Sciatic nerve (tissue), 2 donors: ENCODE data around the gene DNASE1L2. TPM values are rescaled to one million over a fixed set of nuclear protein-coding genes. Genes with fewer than 3 reads are reported as not detected.
"Not testable (repeated sequence)": the region's sequence is repeated elsewhere in the genome, so short reads cannot be mapped to it uniquely, and the experiment has no call there.

ENCODE experiments used
- ATAC-seq: fragments of 200-7000 bp; cut with Tn5 transposase; one replicate; pipeline ENCODE4 v1.9.1; 2020; ENCODE audit warnings: mild to moderate bottlenecking, moderate library complexity
- DNase-seq: peaks from one replicate; pipeline ENCODE4 v3.0.0-alpha.2; 2020; ENCODE audit warnings: low spot score
- intact Hi-C: fragments of 100-400 bp; cut with DNase I; formaldehyde crosslinking; loops from one replicate; pipeline ENCODE4 v1.14.2; 2022
- total RNA-seq: library from RNA; stranded (reverse); fragmentation: NEBNext Ultra II Directional; extraction: Animal tissue kit (Norgen Biotek cat#: 25700); gene quantifications from one replicate; pipeline ENCODE4 v1.2.1, GENCODE V29; 2021
- donor health status: DM: no; HTN: no; CAD: no.
- donor health status: DM: no; HTN: no; CAD: no.

The DNASE1L2 gene
- total RNA-seq, 1 donor from 2014 or later, result 1.6 TPM

DNA sequence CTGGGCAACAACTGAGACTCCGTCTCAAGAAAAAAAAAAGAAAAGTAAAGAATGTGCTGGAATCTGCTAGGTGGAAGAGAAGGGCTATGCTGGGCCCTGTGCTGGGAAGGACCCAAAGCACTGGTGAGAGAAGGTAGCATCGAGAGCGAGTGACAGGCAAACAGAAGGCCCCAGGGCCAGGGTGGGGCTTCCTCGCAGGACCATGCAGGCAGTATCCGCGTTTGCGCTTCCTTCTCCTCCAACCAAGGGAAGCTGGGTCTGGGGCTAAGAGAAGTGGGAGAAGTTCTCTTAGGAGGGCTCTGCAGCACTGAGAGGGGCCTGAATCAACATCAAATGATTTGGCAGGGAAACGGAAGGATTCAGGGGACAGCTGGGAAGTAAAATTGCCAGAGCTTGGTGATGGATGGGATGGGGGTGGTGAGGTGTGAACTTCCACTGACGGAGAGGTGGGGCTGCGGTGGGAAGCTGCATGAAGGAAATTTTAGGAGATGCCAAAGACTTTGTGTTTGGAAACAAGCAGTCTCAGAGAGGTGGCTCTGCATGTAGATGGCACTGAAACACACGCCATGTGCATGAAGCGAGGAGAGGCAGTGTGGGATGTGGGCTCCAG is 20.4 kb downstream of the DNASE1L2 start:
- DNase-seq (no peak), ATAC-seq (no peak)
- intact Hi-C loops, result loop anchor here (5.0 kb wide), 1 partner anchor 249 kb away; the partner anchor contains the start of gene ZNF598

DNA sequence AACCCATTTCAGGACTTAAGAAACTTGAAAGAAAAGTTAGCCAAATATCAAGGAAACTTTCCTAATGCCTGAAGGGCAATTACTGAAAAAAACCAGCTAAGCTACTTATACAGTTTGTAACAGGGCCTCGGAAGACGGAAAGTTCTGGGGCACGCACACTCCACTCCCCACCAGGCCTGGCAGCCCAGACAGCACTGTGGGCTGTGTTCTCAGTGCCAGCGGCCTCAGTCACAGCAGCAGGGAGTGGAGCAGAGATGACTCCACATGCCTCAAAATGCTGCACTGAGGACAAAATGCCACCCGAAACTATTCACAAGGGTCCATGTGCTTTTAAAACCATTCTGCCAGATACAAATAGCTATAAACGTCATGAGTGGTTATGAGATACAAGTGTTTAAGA is 21.5 kb downstream of the DNASE1L2 start:
- ATAC-seq, result no peak
- DNase-seq, result no peak
- intact Hi-C loops, result loop anchor here (5.0 kb wide), 1 partner anchor 250 kb away; the partner anchor contains the start of gene ZNF598

DNA sequence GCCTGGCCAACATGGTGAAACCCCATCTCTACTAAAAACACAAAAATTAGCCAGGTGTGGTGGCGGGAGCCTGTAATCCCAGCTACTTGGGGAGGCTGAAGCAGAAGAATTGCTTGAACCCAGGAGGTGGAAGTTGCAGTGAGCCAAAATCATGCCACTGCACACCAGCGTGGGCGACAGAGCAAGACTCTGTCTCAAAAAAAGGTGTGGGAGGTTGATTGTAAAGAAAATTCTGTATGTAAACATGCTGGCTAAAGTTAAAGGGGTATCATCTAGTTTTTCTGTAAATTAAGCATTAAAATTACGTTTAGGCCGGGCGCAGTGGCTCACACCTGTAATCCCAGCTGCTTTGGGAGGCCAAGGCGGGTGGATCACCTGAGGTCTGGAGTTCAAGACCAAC is 22.3 kb downstream of the DNASE1L2 start:
- DNase-seq, ATAC-seq: not testable (repeated sequence)
- intact Hi-C loops, result loop anchor here (5.0 kb wide), 1 partner anchor 251 kb away; the partner anchor contains the start of gene ZNF598

DNA sequence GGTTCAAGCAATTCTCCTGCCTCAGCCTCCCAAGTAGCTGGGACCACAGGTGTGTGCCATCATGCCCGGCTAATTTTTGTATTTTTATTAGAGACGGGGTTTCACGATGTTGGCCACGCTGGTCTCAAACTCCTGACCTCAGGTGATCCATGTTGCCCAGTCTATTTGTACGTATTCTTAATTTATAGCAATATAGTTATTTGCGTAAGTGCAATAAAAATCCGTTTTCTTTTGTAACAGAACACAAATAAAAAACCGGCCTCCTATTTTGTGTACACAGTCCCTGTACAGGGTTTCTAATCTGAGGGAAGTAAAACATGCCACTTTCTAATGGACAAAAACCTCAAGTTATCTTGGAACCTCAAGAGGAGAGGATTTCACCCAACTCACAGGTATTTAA is 24.0 kb downstream of the DNASE1L2 start:
- intact Hi-C loops, result no loop called here
- ATAC-seq (no peak), DNase-seq (no peak)

DNA sequence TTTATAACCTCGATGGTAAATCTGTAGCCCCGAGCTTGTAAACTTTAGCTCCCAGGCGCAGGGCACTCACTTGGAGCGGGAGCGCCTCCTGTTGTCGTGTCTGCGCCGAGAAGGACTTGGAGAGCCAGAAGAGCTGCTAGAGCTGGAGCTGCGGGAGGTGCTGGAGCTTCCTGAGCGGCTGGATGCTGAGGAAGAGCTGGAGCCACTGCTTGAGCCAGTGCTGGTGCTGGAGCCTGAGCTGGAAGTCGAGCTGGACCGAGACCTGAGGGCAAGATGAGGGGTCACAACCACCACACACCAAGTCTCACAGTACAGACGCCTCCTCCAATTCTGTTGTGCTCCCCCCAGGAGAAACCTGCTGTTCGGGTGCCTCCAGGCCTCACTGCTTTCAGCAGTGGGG is 26.8 kb downstream of the DNASE1L2 start:
- ATAC-seq, DNase-seq, intact Hi-C loops: not testable (repeated sequence)

DNA sequence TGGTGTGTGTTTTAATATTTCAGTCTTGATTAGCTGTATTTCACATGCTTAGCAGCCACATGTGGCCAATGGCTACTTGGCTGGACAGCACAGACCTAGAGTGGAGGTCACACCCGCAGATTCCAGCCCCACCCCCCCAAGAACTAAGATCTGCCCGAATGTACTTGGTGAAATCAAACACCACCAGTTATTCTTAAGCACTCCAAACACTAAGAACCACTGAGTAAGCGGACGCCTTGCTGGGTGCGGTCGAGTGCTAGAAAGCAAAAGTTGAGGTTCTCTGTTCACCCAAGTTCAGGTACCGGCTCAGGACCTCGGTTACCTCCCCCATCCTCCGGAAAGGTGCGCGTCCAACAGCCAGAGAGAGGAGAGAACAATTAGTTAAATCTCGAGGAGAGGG is 30.6 kb downstream of the DNASE1L2 start:
- intact Hi-C loops, ATAC-seq, DNase-seq: not testable (repeated sequence)

DNA sequence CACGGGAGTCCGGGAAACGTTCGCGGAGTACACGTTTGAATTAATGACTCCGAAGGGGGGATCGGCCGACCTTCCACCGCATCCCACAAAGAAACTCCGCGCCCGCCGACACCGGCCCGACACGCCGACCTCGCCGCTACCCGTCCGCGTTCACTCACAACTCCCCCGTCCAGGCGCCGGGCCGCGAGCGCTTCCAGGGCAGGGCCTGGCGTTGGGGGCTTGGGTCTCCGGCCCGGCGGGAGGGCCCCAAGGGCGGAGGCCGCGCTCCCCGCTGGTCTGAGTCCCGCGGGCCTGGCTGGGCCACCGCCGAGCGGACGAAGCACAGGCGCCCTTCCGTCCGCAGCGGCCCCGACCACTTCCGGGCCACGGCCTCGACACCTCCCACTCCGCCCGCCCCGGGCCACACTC is 31.3 kb downstream of the DNASE1L2 start:
- DNase-seq, intact Hi-C loops: not testable (repeated sequence)
- ATAC-seq, result peak; percentile 82

DNA sequence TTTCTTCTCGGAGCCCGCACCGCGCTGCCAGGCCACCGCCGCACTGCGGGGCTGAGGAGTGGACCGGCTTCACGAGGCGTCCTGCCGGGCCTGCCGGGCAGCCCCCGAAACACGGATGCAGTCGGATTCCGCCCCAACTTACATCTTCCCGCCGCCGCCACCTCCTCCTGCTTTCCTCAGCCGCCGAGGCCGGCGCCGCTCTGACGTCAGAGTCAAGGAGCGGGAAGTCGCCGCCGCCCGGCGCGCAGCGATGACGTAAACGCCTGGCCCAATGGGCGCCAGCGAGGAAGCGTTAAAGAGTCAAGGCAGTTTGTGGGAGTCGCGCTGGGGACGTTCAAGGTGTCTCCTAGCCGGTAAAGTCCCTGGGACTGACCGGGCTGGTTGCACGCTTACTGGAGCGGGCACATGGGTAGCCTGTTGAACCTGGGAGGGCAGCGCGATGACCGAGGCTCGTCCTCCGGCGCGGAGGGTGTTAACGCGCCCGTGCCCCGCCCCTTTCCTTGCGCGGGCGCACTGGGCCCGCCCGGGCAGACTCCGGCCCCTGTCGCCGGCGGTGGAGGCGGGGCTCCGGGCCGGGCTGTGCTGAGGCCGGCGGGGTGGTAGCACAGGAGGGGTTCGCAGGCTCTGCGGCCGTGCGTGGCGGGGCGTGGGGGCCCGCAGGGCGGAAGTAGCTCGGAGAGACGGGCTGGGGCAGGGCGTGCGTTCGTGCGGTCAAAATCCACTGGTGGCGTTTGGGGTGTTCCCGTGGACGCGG is 31.8 kb downstream of the DNASE1L2 start, which contains the start of gene RNPS1:
RNPS1 (minus strand) TSS at position 214 of the 754 bp plus-strand sequence. CDS start 3,483 bp downstream, outside the sequence.
- ATAC-seq, result peak; percentile 97
- intact Hi-C loops, result no loop called here
- peak; percentile 98 for DNase-seq

DNA sequence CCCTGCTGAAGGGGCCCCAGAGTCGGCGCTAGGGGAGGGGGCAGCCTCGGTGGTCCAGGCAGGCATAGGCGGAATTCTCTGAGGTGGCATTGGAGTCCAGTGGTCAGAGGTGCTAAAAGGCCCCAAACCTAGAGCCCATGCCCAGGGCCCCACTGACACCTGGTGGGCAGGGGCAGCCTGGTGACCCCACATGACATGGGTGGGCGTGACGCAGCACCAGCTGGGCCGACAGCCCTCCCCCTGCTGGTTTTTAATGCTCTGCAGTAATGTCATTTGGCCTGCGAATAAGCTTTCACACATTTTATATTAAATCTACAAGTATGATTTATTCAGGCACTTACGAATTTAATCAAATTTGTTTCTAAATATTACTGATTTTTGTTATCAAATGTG is 33.8 kb downstream of the DNASE1L2 start:
- DNase-seq (no peak), ATAC-seq (no peak)
- intact Hi-C loops, result no loop called here

DNA sequence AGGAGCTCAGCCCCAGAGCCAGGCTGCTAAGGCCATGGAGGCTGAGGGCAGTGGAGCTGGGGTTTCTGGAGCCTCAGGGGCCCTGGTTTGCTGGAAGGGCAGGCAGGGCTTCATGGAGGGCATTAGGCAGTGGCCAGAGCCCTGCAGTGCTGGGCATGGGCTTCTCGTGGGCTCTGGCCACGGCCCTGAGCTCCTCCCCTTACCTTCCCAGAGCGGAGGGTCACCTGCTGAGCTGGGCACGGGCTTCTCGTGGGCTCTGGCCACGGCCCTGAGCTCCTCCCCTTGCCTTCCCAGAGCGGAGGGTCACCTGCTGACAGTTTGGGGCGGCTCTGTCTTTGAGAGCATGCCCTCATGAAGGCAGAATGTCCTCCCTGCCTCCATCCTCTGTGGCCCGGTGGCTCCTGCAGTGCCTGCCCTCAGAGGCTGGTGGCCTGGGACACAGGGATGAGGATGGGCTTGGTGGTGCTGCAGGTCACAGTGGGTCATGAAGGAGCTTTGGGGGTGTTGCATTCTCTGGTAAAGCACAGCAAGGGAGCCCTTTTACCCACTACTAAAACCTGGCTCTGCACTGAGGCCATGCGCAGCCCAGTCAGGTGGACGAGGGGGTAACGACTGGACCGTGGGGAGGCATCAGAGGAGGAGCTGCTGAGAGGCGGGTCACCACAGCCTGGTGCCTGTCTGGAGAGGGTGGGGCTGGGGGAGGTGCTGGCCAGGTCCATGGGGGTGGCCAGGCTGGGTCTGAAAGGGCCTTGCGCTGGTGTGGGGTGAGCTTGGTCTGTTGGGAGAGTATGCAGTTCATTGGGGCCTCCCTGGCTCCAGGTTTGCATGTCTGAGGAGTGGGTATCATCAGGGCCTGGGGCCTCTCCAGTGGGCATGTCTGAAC is 34.6 kb downstream of the DNASE1L2 start:
- DNase-seq, result no peak
- intact Hi-C loops, result no loop called here
- ATAC-seq, result no peak

DNA sequence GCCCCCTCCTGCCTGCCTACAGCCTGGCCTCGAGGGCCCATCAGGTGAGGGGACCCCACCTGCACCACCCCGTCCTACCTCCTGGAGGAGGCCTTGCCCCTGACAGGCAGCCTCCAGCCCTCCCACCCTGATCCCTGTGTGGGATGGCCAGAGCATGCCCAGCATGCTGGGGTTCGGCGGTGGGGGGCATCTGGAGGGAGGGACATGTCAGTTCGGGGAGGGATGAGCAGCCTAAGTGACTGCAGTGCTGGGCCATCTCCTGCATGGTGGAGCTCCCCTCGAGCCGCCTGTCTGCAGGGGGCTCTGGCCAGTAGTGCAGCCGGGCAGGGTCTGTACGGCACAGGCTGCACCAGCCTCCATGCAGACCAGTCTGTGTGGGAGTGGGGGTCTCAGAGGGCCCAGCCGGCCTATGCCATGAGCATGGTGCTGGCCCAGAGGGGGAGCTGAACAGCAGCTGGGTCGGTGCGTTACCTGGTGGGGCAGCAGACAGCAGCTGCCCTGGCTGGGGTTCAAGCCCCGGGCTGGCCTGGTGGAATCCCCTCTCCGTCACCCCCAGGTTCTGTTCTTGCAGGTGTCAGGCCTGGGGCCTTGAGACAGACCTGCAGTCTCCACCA is 35.7 kb downstream of the DNASE1L2 start:
- DNase-seq (no peak), ATAC-seq (no peak)
- intact Hi-C loops, result no loop called here

DNA sequence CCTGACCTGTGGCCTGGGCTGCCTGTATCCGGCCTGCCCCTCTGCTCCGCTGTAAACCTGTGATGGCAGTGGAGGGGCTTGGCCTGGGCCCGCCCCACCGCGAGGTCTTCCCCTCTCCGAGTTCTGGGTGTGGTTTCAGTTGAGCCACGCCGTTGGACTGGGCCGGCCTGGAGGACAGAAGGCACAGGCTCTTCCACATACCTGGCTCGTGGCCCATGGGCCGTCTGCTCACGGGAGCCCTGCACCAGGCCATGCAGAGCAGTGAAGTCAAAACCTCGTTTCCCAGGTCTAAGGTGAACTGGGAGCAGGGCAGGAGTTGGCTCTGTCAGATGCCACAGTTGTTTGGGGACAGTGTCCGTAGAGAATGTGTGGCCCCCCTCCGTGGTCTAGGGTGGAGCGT is 37.2 kb downstream of the DNASE1L2 start:
- DNase-seq (no peak), ATAC-seq (peak; percentile 5)
- intact Hi-C loops, result no loop called here

DNA sequence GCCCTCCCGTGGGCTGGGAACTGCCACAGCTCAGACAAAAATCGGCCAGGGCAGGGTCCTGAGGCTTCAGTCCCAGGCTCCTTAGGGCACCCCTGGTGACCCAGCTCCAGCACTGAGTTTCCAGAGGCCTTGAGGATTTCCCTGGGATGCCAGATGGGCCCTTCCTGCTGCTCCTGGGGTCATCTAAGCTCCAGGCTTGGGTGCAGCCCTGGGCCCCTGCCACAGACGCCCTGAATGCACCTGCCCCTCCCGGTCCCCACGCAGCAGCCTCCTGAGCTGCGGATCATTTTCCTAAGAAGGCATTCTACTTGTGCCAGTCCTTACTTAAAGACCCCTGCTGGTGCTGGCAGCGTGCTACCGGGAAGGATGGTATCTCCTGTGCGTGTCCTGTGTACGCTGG is 37.7 kb downstream of the DNASE1L2 start:
- DNase-seq (no peak), ATAC-seq (no peak)
- intact Hi-C loops, result no loop called here

DNA sequence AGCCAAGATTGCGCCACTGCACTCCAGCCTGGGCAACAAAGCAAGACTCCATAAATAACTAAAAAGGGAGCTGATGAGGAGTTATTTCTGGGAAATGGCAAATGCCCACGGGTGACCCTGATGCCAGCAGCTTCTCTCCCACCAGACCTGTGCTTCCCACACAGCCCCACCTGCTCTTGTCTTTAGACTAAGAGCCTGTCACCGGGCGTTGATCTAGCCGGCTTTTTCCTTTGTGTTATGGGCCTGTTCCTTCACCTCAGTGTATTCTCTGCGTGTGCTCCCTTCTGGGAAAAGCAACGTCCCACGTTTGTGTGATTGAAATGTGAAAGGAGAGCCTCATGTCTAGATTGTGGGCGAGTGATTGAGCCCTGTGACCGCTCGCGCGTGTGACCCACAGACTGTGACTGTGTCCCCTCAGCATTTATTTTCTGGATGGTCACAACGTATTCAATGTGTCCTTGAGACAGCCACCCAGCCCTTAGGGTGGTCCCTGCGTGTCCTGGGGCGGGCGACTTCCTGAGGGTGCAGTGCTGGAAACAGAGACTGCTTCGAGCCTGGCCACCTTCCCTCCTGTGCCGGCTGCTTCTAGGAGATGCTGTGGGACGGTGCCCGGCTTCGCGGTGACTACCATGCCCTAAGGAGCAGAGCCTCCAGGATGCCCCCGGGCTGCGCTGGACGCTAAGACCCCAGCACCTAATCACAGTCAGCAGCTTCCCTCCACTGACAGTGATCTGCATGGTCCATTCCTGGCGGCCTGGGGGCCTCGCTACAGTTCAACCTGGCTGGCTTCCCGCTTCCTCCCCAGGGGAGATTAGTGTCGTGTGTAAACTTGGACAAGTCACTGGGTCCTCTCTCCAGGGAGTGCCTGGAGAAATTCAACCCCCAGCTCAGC is 39.5 kb downstream of the DNASE1L2 start:
- no peak for DNase-seq
- intact Hi-C loops, result no loop called here
- ATAC-seq, result no peak

DNA sequence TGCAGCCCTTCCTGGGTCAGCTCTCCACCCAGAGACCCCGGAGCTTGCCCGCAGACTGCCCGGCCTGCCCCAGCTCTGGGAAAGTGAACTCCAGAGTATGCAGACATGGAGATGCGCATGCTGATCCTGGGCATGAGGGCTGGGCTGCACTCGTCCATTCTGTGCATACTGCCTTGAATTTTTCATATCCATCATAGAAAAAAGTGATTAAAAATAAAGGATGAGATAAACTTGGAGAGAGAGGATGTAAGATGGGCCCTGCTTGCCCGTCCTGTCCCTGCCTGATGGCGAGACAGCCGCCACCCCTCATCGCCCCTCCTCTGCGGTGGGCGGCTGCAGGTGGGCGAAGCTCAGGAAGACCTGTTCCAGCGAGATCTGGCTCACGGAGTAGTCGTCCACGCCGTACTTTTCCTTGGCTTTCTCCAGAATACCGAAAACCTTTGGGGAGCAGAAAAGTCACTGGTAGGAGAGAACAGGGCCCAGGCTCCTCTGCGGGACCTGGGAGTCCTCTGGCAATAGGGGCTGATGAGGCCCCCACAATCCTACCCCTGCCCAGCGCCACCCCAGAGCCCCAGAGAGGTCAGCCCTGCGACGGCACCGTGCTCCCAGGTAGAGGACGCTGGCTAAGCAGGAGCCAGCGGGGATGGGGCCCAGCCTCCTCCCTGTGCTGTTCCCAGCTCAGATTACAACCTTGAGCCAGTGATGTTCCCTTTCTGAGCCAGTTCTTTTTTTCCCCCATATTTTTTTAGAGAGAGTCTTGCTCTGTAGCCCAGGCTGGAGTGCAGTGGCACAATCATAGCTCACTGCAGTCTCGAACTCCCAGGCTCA is 40.3 kb downstream of the DNASE1L2 start:
- ATAC-seq (no peak), DNase-seq (no peak)
- intact Hi-C loops, result no loop called here

DNA sequence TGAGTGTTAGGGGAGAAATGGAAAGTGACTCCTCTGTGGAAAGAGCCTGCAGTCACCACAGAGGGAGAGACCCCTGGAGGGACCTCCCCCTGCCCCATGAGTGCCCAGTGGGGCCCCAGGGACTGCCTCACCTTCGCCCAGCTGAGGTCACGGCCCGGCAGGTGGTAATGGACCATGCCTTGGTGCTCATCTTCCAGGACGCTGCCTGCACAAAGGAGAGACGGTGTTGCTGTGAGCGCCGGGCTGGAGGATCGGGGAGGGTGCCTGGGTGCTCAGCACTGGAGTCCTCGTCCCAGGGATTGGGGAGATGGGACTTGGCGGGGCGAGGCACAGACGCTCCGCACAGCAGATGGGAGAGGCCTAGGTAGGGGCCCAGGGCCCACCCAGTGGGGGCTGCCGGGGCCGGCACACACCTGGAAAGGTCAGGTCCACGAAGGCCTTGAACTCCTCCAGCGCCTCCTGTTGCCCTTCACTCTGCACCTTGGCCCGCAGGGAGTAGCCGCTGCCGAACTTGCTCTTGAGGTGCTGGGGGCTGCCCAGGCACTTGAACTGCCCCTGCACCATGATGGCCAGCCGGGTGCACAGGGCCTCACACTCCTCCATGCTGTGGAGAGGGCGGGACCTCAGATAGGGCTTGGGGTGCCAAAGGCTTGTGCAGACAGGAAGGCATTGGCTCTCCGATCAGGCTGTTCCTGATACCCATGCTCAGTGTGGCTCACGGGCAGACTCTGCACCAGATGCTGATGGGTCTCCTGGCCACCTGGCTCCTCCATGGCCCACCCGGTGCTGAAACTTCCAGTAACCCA is 41.4 kb downstream of the DNASE1L2 start:
- no peak for DNase-seq
- ATAC-seq, result no peak
- intact Hi-C loops, result no loop called here

DNA sequence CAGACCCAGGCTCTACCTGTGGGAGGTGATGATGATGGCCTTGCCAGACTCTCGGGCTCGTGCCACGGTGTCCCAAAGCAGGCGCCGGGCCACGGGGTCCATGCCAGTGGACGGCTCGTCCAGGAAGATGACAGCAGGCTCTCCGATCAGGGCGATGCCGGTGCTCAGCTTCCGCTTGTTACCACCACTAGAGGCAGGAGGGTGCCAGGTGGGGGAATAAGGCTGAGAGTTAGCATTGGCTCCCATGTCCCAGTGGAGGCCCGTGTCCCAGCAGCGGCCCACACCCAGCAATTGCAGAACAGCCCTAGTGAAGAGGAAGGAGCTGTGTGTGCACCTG is 42.0 kb downstream of the DNASE1L2 start:
- no peak for DNase-seq
- intact Hi-C loops, result no loop called here
- no peak for ATAC-seq
